GM12891 (cell line): ENCODE measurements around the gene ADPRH.

Experiments
- DNase-seq: peaks from one replicate; pipeline ENCODE4 v3.0.0; 2011; ENCODE audit warnings: low spot score; ENCODE audit not compliant: insufficient read length
- FAIRE-seq: peaks from 2 replicates; lab custom pipeline; 2011; peaks lifted over from hg19 to GRCh38; lab: Jason Lieb, UNC
- PAX5 ChIP-seq: IDR thresholded peaks from 2 replicates; pipeline ENCODE4 v1.6.1; 2011; ENCODE audit warnings: low read length, moderate library complexity, mild to moderate bottlenecking; ENCODE audit not compliant: insufficient read depth, severe bottlenecking
- POLR2A ChIP-seq: IDR thresholded peaks from 2 replicates; pipeline ENCODE4 v1.6.1; 2011; ENCODE audit warnings: low read depth, low read length, control low read depth
- POLR2AphosphoS5 ChIP-seq: IDR thresholded peaks from 2 replicates; pipeline ENCODE4 v1.6.1; 2011; ENCODE audit warnings: low read depth, low read length, control low read depth
- POU2F2 ChIP-seq: IDR thresholded peaks from 2 replicates; pipeline ENCODE4 v1.6.1; 2011; ENCODE audit warnings: low read depth, mild to moderate bottlenecking, control low read depth, low read length, moderate library complexity
- SPI1 ChIP-seq: IDR thresholded peaks from 2 replicates; pipeline ENCODE4 v1.6.1; 2011; ENCODE audit warnings: low read depth, low read length, control low read depth
- TAF1 ChIP-seq: IDR thresholded peaks from 2 replicates; pipeline ENCODE4 v1.6.1; 2011; ENCODE audit warnings: low read depth, low read length, control low read depth

ADPRH gene

DNA sequence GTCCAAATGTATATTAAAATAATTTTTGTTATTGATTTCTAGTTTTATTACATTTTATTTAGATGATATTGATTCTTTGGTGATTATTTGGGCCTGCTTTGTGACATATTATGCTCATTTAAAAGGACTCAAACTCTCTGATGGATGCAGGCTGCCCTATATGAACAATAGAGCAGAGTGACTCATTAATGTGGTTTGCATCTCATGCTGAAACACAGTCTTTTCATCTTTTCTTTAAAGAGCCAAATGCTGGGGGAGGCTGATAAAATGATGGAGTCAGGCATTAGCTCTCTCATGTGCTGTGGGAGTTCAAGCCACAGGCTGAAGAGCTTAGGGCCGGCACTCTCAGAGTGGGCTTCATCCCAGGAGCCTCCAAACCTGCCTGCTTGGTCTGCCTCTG is 25.6 kb downstream of the ADPRH start:
- no peak for FAIRE-seq
- no peak for DNase-seq
- TF ChIP-seq POLR2A = no peak
- TF ChIP-seq SPI1 = no peak
- no peak for TF ChIP-seq PAX5
- TF ChIP-seq TAF1 = no peak
- TF ChIP-seq POU2F2 = no peak
- TF ChIP-seq POLR2AphosphoS5 = no peak

DNA sequence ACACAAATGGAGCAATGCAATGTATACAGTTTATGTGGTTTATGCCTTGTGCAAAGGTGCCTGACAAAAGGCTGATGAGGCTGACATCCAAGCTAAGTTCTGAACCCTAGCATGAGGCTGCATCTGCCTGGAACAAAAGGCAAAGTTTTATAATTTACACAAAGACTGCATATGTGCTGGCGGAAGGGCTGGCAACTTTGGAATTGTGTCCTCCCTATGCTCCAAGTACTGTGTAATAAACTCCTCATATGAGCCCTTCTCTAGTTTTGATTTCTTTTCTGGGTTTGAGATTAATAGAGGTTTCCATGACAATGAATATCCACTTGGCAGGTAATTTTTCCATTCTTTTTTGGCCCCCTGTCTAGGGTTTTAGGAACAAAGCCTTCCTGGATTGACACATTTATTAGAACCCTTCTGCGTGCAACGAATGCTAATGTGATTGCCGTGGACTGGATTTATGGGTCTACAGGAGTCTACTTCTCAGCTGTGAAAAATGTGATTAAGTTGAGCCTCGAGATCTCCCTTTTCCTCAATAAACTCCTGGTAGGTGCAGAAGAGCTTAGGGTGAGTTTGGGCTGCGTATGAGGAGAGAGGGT is 29.2 kb downstream of the ADPRH start:
- no peak for FAIRE-seq
- TF ChIP-seq SPI1 (no peak), POU2F2 (no peak), POLR2AphosphoS5 (no peak)
- DNase-seq = no peak

DNA sequence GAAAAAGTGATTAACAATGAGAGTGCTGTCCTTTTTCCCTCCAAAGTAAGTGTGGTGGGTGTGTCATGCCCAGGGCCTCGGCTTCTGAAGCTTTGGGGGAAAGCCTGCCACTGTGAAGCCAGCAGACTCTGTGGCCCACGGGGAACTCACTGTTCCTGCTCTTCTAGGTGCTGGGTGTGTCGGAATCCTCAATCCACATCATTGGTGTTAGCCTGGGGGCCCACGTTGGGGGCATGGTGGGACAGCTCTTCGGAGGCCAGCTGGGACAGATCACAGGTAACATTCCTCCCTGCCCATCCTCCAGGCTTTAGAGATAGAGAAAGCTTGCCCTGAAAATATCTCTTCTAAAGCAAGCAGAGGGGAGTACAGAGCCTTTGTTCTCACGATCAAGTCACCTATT is 30.0 kb downstream of the ADPRH start:
- DNase-seq (no peak), FAIRE-seq (no peak)

DNA sequence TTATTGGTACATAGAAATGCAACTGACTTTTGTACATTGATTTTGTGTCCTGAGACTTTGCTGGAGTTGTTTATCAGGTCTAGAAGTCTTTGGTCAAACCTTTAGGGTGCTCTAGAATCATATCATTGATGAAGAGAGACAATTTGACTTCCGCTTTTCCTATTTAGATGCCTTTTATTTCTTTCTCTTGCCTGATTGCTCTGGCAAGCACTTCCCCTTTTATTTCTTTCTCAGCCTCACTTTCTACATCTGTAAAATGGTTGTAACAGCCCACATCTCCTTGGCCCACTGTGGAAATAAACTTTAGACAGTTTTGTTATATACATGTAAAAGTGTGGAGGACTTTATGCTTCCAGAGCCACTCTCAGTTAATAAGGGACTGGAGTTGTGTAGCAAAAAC is 32.4 kb downstream of the ADPRH start:
- no peak for FAIRE-seq
- no peak for DNase-seq
- peak; percentile 56 for TF ChIP-seq SPI1
- no peak for TF ChIP-seq TAF1

More for the DNA sequence above, 30.0 kb downstream of the ADPRH start:
- TF ChIP-seq POLR2AphosphoS5 (no peak), POU2F2 (no peak), TAF1 (no peak), SPI1 (no peak), PAX5 (no peak), POLR2A (no peak)

DNA sequence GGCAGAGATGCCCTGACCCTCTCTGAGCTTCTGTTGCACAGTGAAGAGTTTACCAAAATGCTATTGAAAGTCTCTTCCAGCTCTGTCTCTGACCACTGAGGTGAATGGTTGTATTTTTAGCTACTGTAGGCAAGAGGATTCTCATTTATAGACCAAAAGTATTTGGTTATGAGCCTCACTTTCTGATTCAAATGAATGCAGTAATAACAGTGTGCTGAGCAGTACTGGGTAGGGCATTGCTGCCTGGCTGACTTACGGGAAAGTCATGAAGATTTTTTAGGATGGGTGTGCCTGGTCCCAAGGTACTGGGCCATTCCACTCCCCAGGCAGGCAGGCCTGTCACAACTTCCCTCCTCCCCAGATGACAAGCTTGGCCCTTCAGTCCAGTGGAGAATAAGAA is 33.9 kb downstream of the ADPRH start:
- FAIRE-seq = no peak
- TF ChIP-seq SPI1 (no peak), PAX5 (no peak), POLR2A (no peak), POLR2AphosphoS5 (no peak)
- DNase-seq = no peak

DNA sequence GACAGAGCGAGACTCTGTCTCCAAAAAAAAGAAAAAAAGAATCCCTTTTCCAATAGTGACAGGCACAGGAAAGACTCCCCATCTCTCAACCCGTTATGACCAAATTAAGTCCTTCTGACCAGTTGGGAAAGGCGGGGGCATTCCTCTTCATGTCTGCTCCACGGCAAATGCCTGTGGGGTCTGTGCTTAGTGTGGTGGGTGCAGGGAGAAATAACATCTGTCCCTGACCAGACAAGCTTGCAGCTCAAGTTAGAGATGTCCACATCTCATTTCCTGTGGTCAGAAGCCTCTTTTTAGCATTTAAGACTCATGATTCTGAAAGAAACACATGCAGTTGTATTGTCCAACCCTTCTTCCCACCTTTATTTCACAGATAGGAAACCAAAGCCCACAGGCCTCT is 34.6 kb downstream of the ADPRH start:
- TF ChIP-seq TAF1 (no peak), SPI1 (no peak), POLR2A (no peak), POLR2AphosphoS5 (no peak), POU2F2 (no peak)
- DNase-seq = no peak
- no peak for FAIRE-seq

DNA sequence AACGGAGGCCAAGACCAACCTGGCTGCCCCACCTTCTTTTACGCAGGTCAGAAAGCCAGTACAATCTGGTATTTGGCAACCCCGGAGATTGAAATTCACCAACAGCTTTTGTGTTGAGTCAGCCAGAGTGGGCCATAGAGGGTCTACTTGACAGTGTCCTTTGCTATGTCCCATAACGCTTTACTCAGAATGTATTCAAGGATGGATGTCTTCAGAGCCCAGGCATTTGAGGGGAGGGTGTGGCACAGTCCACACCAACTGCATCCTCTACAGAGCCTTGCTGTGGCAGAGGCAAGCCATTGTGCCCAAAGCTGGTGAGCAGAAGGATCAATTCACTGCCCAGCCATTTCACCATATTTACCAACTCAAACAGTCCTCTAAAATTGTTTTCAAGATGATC is 36.8 kb downstream of the ADPRH start:
- no peak for TF ChIP-seq PAX5
- no peak for TF ChIP-seq POLR2A
- TF ChIP-seq POU2F2 = no peak
- no peak for TF ChIP-seq POLR2AphosphoS5
- TF ChIP-seq SPI1 = no peak
- no peak for TF ChIP-seq TAF1
- no peak for DNase-seq
- FAIRE-seq = no peak

DNA sequence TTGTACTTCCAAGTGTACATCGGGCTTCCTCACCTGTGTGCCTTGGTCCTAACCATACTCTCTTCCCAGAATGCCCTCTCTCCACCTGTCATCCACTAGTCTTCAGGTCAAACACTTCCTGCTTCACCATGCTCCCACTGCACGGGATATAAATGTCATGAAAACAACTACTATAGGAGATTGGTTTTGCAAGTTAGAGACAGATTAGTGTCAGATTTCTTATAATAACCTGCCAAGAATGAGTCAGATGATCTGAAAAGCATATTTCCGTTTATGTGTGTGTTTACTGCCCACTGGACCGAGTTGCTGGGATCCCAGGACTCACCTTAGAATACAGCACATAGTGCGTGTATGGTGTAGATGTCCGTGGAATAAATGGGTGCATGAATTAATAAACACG is 39.8 kb downstream of the ADPRH start:
- TF ChIP-seq TAF1 = no peak
- TF ChIP-seq PAX5 = no peak
- no peak for TF ChIP-seq SPI1
- FAIRE-seq = peak; percentile 72
- no peak for DNase-seq

DNA sequence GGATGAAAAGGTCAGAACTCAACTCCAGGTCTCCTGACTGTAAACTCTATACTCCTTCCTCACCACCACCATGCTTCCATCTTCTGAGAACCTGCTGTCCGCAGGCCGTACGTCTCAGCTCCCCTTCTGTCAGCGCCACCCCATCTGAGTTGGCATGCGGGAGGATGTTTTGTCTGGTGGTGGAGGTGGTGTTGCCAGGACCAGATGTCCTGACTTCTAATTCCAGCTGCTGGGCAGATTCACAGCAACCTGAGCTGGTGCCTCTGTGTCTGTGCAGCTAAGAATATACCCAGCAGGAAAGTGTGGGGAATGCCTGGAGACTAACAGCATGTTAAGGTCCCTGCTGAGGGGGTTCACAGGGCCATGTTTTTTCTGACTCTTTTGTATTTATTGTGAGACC is 41.6 kb downstream of the ADPRH start:
- FAIRE-seq = no peak
- TF ChIP-seq SPI1 (no peak), PAX5 (no peak), POLR2A (no peak), TAF1 (no peak), POLR2AphosphoS5 (no peak), POU2F2 (no peak)
- DNase-seq = no peak

DNA sequence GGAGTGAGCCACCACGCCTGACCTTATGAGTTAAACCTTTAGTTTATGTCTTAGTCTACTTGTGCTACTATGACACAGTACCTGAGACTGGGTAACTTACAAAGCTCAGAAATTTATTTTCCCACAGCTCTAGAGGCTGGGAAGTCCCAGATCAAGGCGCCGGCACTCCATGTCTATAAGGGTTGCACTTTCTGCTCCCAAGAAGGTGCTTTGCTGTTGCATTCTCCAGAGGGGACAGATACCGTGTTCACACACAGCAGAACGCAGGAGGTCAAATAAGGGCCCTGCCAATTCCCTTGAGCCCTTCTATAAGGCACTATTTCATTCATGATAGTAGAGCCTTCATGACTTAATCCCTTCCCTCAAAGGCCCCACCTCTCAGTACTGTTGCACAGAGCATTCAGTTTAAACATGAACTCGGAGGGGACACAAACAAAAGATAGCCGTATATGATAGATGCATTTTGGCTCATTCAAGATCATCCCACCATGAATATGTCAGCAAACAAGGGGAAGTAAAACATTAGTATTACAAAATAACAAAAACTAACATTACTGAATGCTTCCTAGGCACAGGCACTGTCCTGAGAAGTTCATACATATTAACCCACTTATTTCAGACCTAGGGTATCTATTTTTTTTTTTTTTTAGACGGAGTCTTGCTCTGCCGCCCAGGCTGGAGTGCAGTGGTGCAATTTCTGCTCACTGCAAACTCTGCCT is 44.9 kb downstream of the ADPRH start:
- DNase-seq (no peak), FAIRE-seq (no peak)
- TF ChIP-seq TAF1 (no peak), POLR2A (no peak), POLR2AphosphoS5 (no peak), POU2F2 (no peak), PAX5 (no peak), SPI1 (no peak)
